KMS-11 (cell line): ENCODE results near the gene PRIMA1.

Source experiments
- H2AFZ ChIP-seq: fragments of 200-600 bp; sonication (generic); 2 replicates; pipeline ENCODE4 v1.6.1; 2016; ENCODE audit warnings: antibody characterized with exemption, mixed run types, low read depth
- H3K27ac ChIP-seq: fragments of 200-600 bp; sonication (generic); 2 replicates; pipeline ENCODE4 v1.6.1; 2016; ENCODE audit warnings: mild to moderate bottlenecking, mixed run types
- H3K27me3 ChIP-seq: fragments of 200-600 bp; sonication (generic); 2 replicates; pipeline ENCODE4 v1.6.1; 2017; ENCODE audit warnings: mild to moderate bottlenecking, low read depth, mixed run types, moderate library complexity; ENCODE audit not compliant: insufficient read depth
- H3K36me3 ChIP-seq: fragments of 200-600 bp; sonication (generic); 2 replicates; pipeline ENCODE4 v1.6.1; 2017; ENCODE audit warnings: mild to moderate bottlenecking, mixed run types; ENCODE audit not compliant: insufficient read depth
- H3K4me1 ChIP-seq: fragments of 200-600 bp; sonication (generic); 2 replicates; pipeline ENCODE4 v1.6.1; 2016; ENCODE audit warnings: mild to moderate bottlenecking, low read depth, mixed run types; ENCODE audit not compliant: poor library complexity, severe bottlenecking
- H3K4me2 ChIP-seq: fragments of 200-600 bp; sonication (generic); 2 replicates; pipeline ENCODE4 v1.7.0; 2016; ENCODE audit warnings: mild to moderate bottlenecking, mixed run types
- H3K4me3 ChIP-seq: fragments of 200-600 bp; sonication (generic); IDR thresholded peaks from 2 replicates; pipeline ENCODE4 v1.6.1; 2017; ENCODE audit warnings: low read depth, low read length, mixed read lengths; ENCODE audit not compliant: insufficient read depth
- H3K79me2 ChIP-seq: fragments of 200-600 bp; sonication (generic); 2 replicates; pipeline ENCODE4 v1.6.1; 2016; ENCODE audit warnings: low read depth, mixed run types; ENCODE audit not compliant: insufficient read depth
- H3K9ac ChIP-seq: fragments of 200-600 bp; sonication (generic); 2 replicates; pipeline ENCODE4 v1.6.1; 2016; ENCODE audit warnings: mild to moderate bottlenecking, mixed run types
- H4K20me1 ChIP-seq: fragments of 200-600 bp; sonication (generic); 2 replicates; pipeline ENCODE4 v1.6.1; 2016; ENCODE audit warnings: mild to moderate bottlenecking, mixed run types; ENCODE audit not compliant: insufficient read depth
- CTCF ChIP-seq: fragments of 200-600 bp; sonication (generic); conservative IDR thresholded peaks from 2 replicates; pipeline ENCODE4 v1.6.1; 2017; ENCODE audit warnings: low read depth, mild to moderate bottlenecking, antibody characterized with exemption, low read length, moderate library complexity, mixed read lengths

PRIMA1 gene

GRCh38 chr14:93772263-93772662 lies 16.0 kb downstream of the PRIMA1 start:
- no peak overlapping the region for H3K27ac ChIP-seq
- H3K4me3 ChIP-seq, result no peak overlapping the region
- TF ChIP-seq CTCF, result no peak
- no peak overlapping the region for H3K4me2 ChIP-seq
- H2AFZ ChIP-seq, result no peak overlapping the region
- H3K27me3 ChIP-seq, result no peaks in the 10 kb centered on the region
- H3K9ac ChIP-seq, result no peak overlapping the region
- no peaks in the 10 kb centered on the region for H3K36me3 ChIP-seq
- H3K4me1 ChIP-seq, result no peaks in the 10 kb centered on the region
- H3K79me2 ChIP-seq, result no peaks in the 10 kb centered on the region
- H4K20me1 ChIP-seq, result no peaks in the 10 kb centered on the region

- Histone ChIP-seq H3K4me1 (no peaks in the 10 kb centered on the region), H3K9ac (no peak overlapping the region), H3K4me2 (no peak overlapping the region), H3K27me3 (no peaks in the 10 kb centered on the region), H4K20me1 (no peaks in the 10 kb centered on the region), H3K36me3 (no peaks in the 10 kb centered on the region), H3K27ac (no peak overlapping the region), H3K4me3 (no peak overlapping the region), H3K79me2 (no peaks in the 10 kb centered on the region), H2AFZ (no peak overlapping the region)
- TF ChIP-seq CTCF, result no peak
Observed at GRCh38 chr14:93765970-93766369, 22.3 kb downstream of the PRIMA1 start.

- Histone ChIP-seq H3K4me3 (no peak overlapping the region), H4K20me1 (no peaks in the 10 kb centered on the region), H3K27me3 (no peaks in the 10 kb centered on the region), H3K27ac (no peak overlapping the region), H3K36me3 (no peaks in the 10 kb centered on the region), H3K4me1 (no peaks in the 10 kb centered on the region), H3K9ac (no peak overlapping the region), H3K79me2 (no peaks in the 10 kb centered on the region), H2AFZ (no peak overlapping the region), H3K4me2 (no peak overlapping the region)
- TF ChIP-seq CTCF, result no peak
Observed at GRCh38 chr14:93765155-93765554, 23.1 kb downstream of the PRIMA1 start.

GRCh38 chr14:93764211-93764659 lies 24.1 kb downstream of the PRIMA1 start:
- no peak overlapping the region for H3K4me3 ChIP-seq
- no peaks in the 10 kb centered on the region for H3K36me3 ChIP-seq
- H3K4me1 ChIP-seq, result no peaks in the 10 kb centered on the region
- no peak overlapping the region for H3K9ac ChIP-seq
- H3K4me2 ChIP-seq, result no peak overlapping the region
- no peaks in the 10 kb centered on the region for H4K20me1 ChIP-seq
- H2AFZ ChIP-seq, result no peak overlapping the region
- H3K27me3 ChIP-seq, result no peaks in the 10 kb centered on the region
- H3K27ac ChIP-seq, result no peak overlapping the region
- no peaks in the 10 kb centered on the region for H3K79me2 ChIP-seq
- TF ChIP-seq CTCF, result no peak
